Tibial nerve (tissue), 3 donors: ENCODE results near the gene MAP3K1.

Experiments used
- CTCF ChIP-seq, 5 experiments: fragments of 200-600 bp in 3 of 5; fragments of 450-650 bp in 2 of 5; sonication (generic) in 3 of 5; IDR thresholded peaks; one replicate each; pipeline ENCODE4 v1.5.1; 2016 to 2019; ENCODE audit warnings: antibody characterized with exemption in 5 of 5, mild to moderate bottlenecking in 3 of 5, moderate library complexity in 2 of 5
- POLR2A ChIP-seq, 2 donors: fragments of 450-650 bp; IDR thresholded peaks; one replicate each; pipeline ENCODE4 v1.6.1; 2017; ENCODE audit warnings: antibody characterized with exemption in 2 of 2, mild to moderate bottlenecking in 2 of 2, moderate library complexity in 2 of 2

GRCh38 chr5:56896763-56897162, 81.4 kb downstream of the MAP3K1 start:
- TF ChIP-seq CTCF (IDR thresholded peaks at IDR 0.05) = no peak
- no peak for TF ChIP-seq POLR2A (IDR thresholded peaks at IDR 0.05)
